HEK293T (cell line): Measurements from ENCODE around the gene MPIG6B.

Experiments
- ARNT ChIP-seq: fragments of 450-650 bp; IDR thresholded peaks from 2 replicates; pipeline ENCODE4 v1.6.1; 2017; ENCODE audit warnings: mild to moderate bottlenecking
- BHLHE40 ChIP-seq: fragments of 450-650 bp; IDR thresholded peaks from 2 replicates; pipeline ENCODE4 v1.6.1; 2016; ENCODE audit warnings: mild to moderate bottlenecking, moderate library complexity, borderline replicate concordance
- CTBP1 ChIP-seq: fragments of 450-650 bp; IDR thresholded peaks from 2 replicates; pipeline ENCODE4 v1.6.1; 2016; ENCODE audit warnings: borderline replicate concordance
- FOXA1 ChIP-seq: fragments of 450-650 bp; IDR thresholded peaks from 2 replicates; pipeline ENCODE4 v1.6.1; 2016; ENCODE audit warnings: mild to moderate bottlenecking
- FOXK2 ChIP-seq: fragments of 450-650 bp; IDR thresholded peaks from 2 replicates; pipeline ENCODE4 v1.6.1; 2016; ENCODE audit warnings: mild to moderate bottlenecking
- FOXM1 ChIP-seq: fragments of 450-650 bp; IDR thresholded peaks from 2 replicates; pipeline ENCODE4 v1.6.1; 2017; ENCODE audit warnings: mild to moderate bottlenecking, borderline replicate concordance
- L3MBTL2 ChIP-seq: fragments of 450-650 bp; conservative IDR thresholded peaks from 2 replicates; pipeline ENCODE4 v1.6.1; 2016; ENCODE audit warnings: mild to moderate bottlenecking
- PKNOX1 ChIP-seq: fragments of 450-650 bp; IDR thresholded peaks from 2 replicates; pipeline ENCODE4 v1.6.1; 2016
- SP1 ChIP-seq: fragments of 450-650 bp; IDR thresholded peaks from 2 replicates; pipeline ENCODE4 v1.6.1; 2017
- SUZ12 ChIP-seq: fragments of 450-650 bp; IDR thresholded peaks from 2 replicates; pipeline ENCODE4 v1.6.1; 2016; ENCODE audit warnings: mild to moderate bottlenecking

DNA sequence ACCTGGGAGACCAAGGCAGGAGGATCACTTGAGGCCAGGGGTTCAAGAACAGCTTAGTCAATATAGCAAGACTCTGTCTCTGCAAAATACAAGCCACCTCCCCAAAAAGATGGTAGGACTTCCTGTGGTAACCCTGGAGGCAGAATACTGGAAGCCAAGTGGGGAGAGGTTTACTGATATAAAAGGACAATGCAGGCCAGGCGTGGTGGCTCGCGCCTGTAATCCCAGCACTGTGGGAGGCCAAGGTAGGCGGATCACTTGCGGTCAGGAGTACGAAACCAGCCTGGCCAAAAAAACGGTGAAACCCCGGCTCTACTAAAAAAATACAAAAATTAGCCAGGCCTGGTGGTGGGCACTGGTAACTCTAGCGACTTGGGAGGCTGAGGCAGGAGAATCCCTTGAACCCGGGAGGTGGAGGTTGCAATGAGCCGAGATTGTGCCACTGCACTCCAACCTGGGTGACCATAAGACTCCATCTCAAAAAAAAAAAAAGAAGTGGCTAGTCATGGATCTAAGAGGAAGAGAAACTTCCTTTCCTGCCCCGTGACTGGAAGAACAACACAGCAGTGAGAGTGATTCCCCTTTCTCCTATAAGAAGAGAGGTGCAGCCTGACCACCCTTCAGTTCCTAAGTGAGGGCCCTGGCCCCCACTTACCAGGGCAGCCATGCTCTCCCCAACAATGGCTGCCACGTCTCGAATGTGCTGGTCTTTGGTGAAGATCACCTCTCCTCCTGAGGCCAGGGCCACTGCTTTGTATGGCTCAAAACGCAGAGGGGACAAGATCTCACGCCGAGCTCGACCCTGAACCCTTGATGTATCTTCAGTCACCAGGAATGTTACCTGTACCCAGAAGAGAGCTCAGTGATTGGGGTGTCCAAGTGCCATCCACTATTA is 45.4 kb downstream of the MPIG6B start:
- no peak for TF ChIP-seq CTBP1
- no peak for TF ChIP-seq FOXM1
- no peak for TF ChIP-seq FOXA1
- no peak for TF ChIP-seq L3MBTL2
- no peak for TF ChIP-seq PKNOX1
- TF ChIP-seq SP1, result no peak
- no peak for TF ChIP-seq SUZ12
- no peak for TF ChIP-seq ARNT
- TF ChIP-seq FOXK2, result no peak
- no peak for TF ChIP-seq BHLHE40
